Calu3 (cell line): ENCODE data around the gene IFNAR1. TPM values are rescaled to one million over a fixed set of nuclear protein-coding genes. Genes with fewer than 3 reads are reported as not detected.

Source experiments
- BruUV-seq: library from RNA; stranded (reverse); fragments of 400-500 nt; replicated peaks from 2 replicates; lab custom pipeline; 2021; lab: Mats Ljungman, UMichigan
- CTCF ChIA-PET: fragments of 300-600 bp; sonication (Branson Sonifier 250); formaldehyde crosslinking; loops from one replicate; lab custom pipeline; 2022; ENCODE audit warnings: antibody characterized with exemption; lab: Charles Lee
- DNase-seq: peaks from one replicate; pipeline ENCODE4 v3.0.0; 2022
- H3K27ac Mint-ChIP-seq: one replicate; pipeline ENCODE4 v1.8.0; 2022; ENCODE audit warnings: mixed read lengths; ENCODE audit not compliant: unreplicated experiment
- H3K27me3 Mint-ChIP-seq: one replicate; pipeline ENCODE4 v1.8.0; 2022; ENCODE audit warnings: mixed read lengths; ENCODE audit not compliant: unreplicated experiment
- H3K36me3 Mint-ChIP-seq: one replicate; pipeline ENCODE4 v1.8.0; 2022; ENCODE audit warnings: mild to moderate bottlenecking, moderate library complexity, mixed read lengths; ENCODE audit not compliant: insufficient read depth, unreplicated experiment
- H3K4me1 Mint-ChIP-seq: one replicate; pipeline ENCODE4 v1.8.0; 2022; ENCODE audit warnings: mild to moderate bottlenecking, low read depth, mixed read lengths; ENCODE audit not compliant: unreplicated experiment
- H3K4me3 Mint-ChIP-seq: one replicate; pipeline ENCODE4 v1.8.0; 2022; ENCODE audit warnings: mild to moderate bottlenecking, low read depth, moderate library complexity, mixed read lengths; ENCODE audit not compliant: unreplicated experiment
- H3K9me3 Mint-ChIP-seq: one replicate; pipeline ENCODE4 v1.8.0; 2022; ENCODE audit warnings: low read depth, mixed read lengths; ENCODE audit not compliant: unreplicated experiment
- CTCF ChIP-seq: fragments of 200-600 bp; IDR thresholded peaks from one replicate; pipeline ENCODE4 v1.8.0; 2022; ENCODE audit warnings: antibody characterized with exemption; ENCODE audit not compliant: unreplicated experiment
- intact Hi-C: fragments of 100-400 bp; cut with micrococcal nuclease; formaldehyde crosslinking; loops from one replicate; pipeline ENCODE4 v1.10.0; 2022; ENCODE audit not compliant: unreplicated experiment
- total RNA-seq: library from RNA; stranded (reverse); gene quantifications from 2 replicates; pipeline ENCODE4 v1.2.3, GENCODE V29; 2022

Gene IFNAR1
- total RNA-seq, 1 experiment from 2014 or later: 35.2 TPM

- H3K9me3 Mint-ChIP-seq: peaks cover 5% of the 10 kb centered on the region
- no peak overlapping the region for H3K27ac Mint-ChIP-seq
- H3K4me1 Mint-ChIP-seq: no peaks in the 10 kb centered on the region
- intact Hi-C loops: no loop called here
- H3K4me3 Mint-ChIP-seq: no peak overlapping the region
- DNase-seq: no peak
- CTCF ChIA-PET: interaction anchor here (0.6 kb wide), 1 partner anchor 55 kb away, joined by 3 read pairs; no protein-coding TSS in a partner anchor
- no peak for TF ChIP-seq CTCF
- no TSS peak for BruUV-seq
- no peaks in the 10 kb centered on the region for H3K27me3 Mint-ChIP-seq
- no peaks in the 10 kb centered on the region for H3K36me3 Mint-ChIP-seq
Measured at GRCh38 chr21:33367309-33367973, 42.7 kb downstream of the IFNAR1 start.

GRCh38 chr21:33368124-33368523 lies 43.4 kb downstream of the IFNAR1 start:
- Mint-ChIP-seq H3K36me3 (no peaks in the 10 kb centered on the region), H3K4me1 (no peaks in the 10 kb centered on the region), H3K27ac (no peak overlapping the region), H3K27me3 (no peaks in the 10 kb centered on the region), H3K4me3 (no peak overlapping the region), H3K9me3 (peaks cover 5% of the 10 kb centered on the region)
- CTCF ChIA-PET: no interaction called here
- no TSS peak for BruUV-seq
- intact Hi-C loops: no loop called here
- DNase-seq: no peak
- TF ChIP-seq CTCF: no peak

- H3K27ac Mint-ChIP-seq: no peak overlapping the region
- intact Hi-C loops: no loop called here
- H3K36me3 Mint-ChIP-seq: no peaks in the 10 kb centered on the region
Measured at GRCh38 chr21:33368576-33368975, 43.8 kb downstream of the IFNAR1 start.

GRCh38 chr21:33369586-33369985 lies 44.8 kb downstream of the IFNAR1 start:
- no peak for TF ChIP-seq CTCF
- H3K4me3 Mint-ChIP-seq: no peak overlapping the region
- H3K4me1 Mint-ChIP-seq: no peaks in the 10 kb centered on the region
- no peaks in the 10 kb centered on the region for H3K36me3 Mint-ChIP-seq
- H3K27me3 Mint-ChIP-seq: no peaks in the 10 kb centered on the region
- H3K9me3 Mint-ChIP-seq: peaks cover 5% of the 10 kb centered on the region
- intact Hi-C loops: no loop called here
- CTCF ChIA-PET: interaction anchor here (1.0 kb wide), 1 partner anchor 8 kb away, joined by 4 read pairs; no protein-coding TSS in a partner anchor
- no peak overlapping the region for H3K27ac Mint-ChIP-seq
- no TSS peak for BruUV-seq
- no peak for DNase-seq

More at GRCh38 chr21:33368576-33368975, 43.8 kb downstream of the IFNAR1 start:
- H3K27me3 Mint-ChIP-seq: no peaks in the 10 kb centered on the region
- no peak for DNase-seq
- no peak for TF ChIP-seq CTCF
- CTCF ChIA-PET: interaction anchor here (0.7 kb wide), 1 partner anchor 68 kb away, joined by 3 read pairs; no protein-coding TSS in a partner anchor
- no peak overlapping the region for H3K4me3 Mint-ChIP-seq
- BruUV-seq: no TSS peak
- H3K9me3 Mint-ChIP-seq: peaks cover 5% of the 10 kb centered on the region
- no peaks in the 10 kb centered on the region for H3K4me1 Mint-ChIP-seq
